ENCODE results near the gene PPIB.

GRCh38 chr15:64163659-64164362, 989 bp upstream of the PPIB start:
- TF ChIP-seq, protein P1, sequence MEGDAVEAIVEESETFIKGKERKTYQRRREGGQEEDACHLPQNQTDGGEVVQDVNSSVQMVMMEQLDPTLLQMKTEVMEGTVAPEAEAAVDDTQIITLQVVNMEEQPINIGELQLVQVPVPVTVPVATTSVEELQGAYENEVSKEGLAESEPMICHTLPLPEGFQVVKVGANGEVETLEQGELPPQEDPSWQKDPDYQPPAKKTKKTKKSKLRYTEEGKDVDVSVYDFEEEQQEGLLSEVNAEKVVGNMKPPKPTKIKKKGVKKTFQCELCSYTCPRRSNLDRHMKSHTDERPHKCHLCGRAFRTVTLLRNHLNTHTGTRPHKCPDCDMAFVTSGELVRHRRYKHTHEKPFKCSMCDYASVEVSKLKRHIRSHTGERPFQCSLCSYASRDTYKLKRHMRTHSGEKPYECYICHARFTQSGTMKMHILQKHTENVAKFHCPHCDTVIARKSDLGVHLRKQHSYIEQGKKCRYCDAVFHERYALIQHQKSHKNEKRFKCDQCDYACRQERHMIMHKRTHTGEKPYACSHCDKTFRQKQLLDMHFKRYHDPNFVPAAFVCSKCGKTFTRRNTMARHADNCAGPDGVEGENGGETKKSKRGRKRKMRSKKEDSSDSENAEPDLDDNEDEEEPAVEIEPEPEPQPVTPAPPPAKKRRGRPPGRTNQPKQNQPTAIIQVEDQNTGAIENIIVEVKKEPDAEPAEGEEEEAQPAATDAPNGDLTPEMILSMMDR (IDR thresholded peaks at IDR 0.05), result no peak
- TF ChIP-seq EZH2 (IDR thresholded peaks at IDR 0.05; ENCODE audit: borderline replicate concordance, insufficient read depth, low read depth, low read length, poor library complexity, severe bottlenecking), result no peak

Measured in B cell (primary cell).